Progenitor cell of endocrine pancreas (in vitro differentiated cells): ENCODE data around the gene TAC4. TPM values are rescaled to one million over a fixed set of nuclear protein-coding genes. Genes with fewer than 3 reads are reported as not detected.
A peak's percentile ranks its signal among the peaks of the same experiment; 100 is the strongest.

Source experiments
- DNase-seq: peaks from one replicate; pipeline ENCODE4 v3.0.0; 2021; ENCODE audit warnings: low spot score; ENCODE audit not compliant: unreplicated experiment
- H3K27ac Mint-ChIP-seq: 2 replicates; pipeline ENCODE4 v1.8.0; 2021; ENCODE audit warnings: mild to moderate bottlenecking, moderate library complexity, mixed read lengths
- H3K27me3 Mint-ChIP-seq: 2 replicates; pipeline ENCODE4 v1.8.0; 2021; ENCODE audit warnings: mixed read lengths
- H3K36me3 Mint-ChIP-seq: 2 replicates; pipeline ENCODE4 v1.8.0; 2022; ENCODE audit warnings: mixed read lengths; ENCODE audit not compliant: insufficient read depth
- H3K4me1 Mint-ChIP-seq: 2 replicates; pipeline ENCODE4 v1.8.0; 2021; ENCODE audit warnings: low read depth, mixed read lengths
- H3K4me3 Mint-ChIP-seq: 2 replicates; pipeline ENCODE4 v1.8.0; 2021; ENCODE audit warnings: low read depth, mild to moderate bottlenecking, moderate library complexity, mixed read lengths
- H3K9me3 Mint-ChIP-seq: 2 replicates; pipeline ENCODE4 v1.8.0; 2021; ENCODE audit warnings: low read depth, mixed read lengths
- total RNA-seq: library from RNA; stranded (reverse); gene quantifications from 2 replicates; pipeline ENCODE4 v1.2.1, GENCODE V29; 2021
- TF ChIP-seq, protein P1 (sequence below): fragments of 200-600 bp; sonication (generic); IDR thresholded peaks from one replicate; pipeline ENCODE4 v1.5.0; 2021; ENCODE audit warnings: antibody characterized with exemption, mild to moderate bottlenecking; ENCODE audit not compliant: unreplicated experiment

TAC4 gene
- total RNA-seq, 1 donor from 2014 or later: not detected

DNA sequence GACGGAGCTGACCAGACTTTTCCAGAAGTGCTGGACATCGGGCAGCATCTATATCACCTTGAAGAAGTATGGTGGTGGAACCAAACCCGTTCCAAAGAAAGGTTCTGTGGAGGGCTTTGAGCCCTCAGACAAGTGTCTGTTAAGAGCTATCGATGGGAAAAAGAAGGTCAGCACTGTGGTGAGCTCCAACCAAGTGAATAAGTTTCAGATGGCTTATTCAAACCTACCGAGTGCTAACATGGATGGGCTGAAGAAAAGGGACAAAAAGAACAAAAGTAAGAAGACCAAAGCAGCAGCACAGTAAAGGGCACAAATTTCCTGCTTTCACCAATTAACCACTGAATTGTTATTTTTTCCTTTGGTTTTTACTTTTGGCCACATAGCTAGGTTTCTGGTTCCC lies 52.5 kb downstream of the TAC4 start:
- no peak for DNase-seq
- no peaks in the 10 kb centered on the region for H3K9me3 Mint-ChIP-seq
- H3K36me3 Mint-ChIP-seq: peaks cover 21% of the 10 kb centered on the region
- no peak overlapping the region for H3K4me3 Mint-ChIP-seq
- no peaks in the 10 kb centered on the region for H3K27me3 Mint-ChIP-seq
- TF ChIP-seq, protein P1, sequence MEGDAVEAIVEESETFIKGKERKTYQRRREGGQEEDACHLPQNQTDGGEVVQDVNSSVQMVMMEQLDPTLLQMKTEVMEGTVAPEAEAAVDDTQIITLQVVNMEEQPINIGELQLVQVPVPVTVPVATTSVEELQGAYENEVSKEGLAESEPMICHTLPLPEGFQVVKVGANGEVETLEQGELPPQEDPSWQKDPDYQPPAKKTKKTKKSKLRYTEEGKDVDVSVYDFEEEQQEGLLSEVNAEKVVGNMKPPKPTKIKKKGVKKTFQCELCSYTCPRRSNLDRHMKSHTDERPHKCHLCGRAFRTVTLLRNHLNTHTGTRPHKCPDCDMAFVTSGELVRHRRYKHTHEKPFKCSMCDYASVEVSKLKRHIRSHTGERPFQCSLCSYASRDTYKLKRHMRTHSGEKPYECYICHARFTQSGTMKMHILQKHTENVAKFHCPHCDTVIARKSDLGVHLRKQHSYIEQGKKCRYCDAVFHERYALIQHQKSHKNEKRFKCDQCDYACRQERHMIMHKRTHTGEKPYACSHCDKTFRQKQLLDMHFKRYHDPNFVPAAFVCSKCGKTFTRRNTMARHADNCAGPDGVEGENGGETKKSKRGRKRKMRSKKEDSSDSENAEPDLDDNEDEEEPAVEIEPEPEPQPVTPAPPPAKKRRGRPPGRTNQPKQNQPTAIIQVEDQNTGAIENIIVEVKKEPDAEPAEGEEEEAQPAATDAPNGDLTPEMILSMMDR: no peak
- peak overlapping the region; percentile 17 for H3K27ac Mint-ChIP-seq
- H3K4me1 Mint-ChIP-seq: no peaks in the 10 kb centered on the region

DNA sequence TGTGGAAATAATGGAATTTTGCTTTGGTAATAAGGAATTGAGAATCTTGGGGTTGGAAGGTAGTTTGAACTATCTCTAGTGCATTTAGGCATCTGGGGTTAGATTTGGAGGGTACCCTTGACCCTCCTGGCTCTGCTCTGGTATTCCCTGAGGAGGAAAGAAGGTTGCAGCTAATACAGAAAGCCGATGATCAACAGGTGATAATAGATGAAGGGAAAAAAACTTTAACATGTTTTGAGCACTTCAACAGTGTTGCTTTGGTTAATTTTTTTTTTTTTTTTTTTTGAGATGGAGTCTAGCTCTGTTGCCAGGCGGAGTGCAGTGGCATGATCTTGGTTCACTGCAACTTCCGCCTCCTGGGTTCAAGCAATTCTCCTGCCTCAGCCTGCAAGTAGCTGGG lies 54.6 kb downstream of the TAC4 start:
- Mint-ChIP-seq H3K9me3 (no peaks in the 10 kb centered on the region), H3K27me3 (no peaks in the 10 kb centered on the region), H3K4me3 (no peak overlapping the region), H3K36me3 (peaks cover 17% of the 10 kb centered on the region), H3K4me1 (peaks cover 11% of the 10 kb centered on the region), H3K27ac (peak overlapping the region; percentile 18)
- TF ChIP-seq, protein P1: no peak
- no peak for DNase-seq

DNA sequence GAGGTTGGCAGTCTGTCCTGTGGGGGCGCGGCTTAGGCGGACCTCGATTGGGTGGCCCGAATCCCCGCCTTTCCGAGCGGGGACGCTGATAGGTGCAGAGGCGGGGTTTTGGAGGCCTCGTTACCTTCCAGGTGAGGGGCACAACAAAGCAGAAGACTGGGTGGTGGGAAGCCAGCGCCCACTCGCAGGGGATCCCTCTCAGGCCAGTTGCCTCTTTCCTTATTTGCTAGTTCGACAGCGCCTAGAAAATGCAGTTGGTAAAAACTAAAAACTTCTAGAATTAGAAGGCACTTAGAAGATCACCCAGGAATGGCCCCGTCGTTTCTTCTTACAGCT lies 58.7 kb downstream of the TAC4 start:
- no peak for DNase-seq
- Mint-ChIP-seq H3K27me3 (peaks cover 2% of the 10 kb centered on the region), H3K9me3 (no peaks in the 10 kb centered on the region), H3K4me3 (peak overlapping the region; percentile 96), H3K27ac (peak overlapping the region; percentile 99), H3K4me1 (peaks cover 20% of the 10 kb centered on the region), H3K36me3 (peaks cover 10% of the 10 kb centered on the region)
- TF ChIP-seq, protein P1: no peak

DNA sequence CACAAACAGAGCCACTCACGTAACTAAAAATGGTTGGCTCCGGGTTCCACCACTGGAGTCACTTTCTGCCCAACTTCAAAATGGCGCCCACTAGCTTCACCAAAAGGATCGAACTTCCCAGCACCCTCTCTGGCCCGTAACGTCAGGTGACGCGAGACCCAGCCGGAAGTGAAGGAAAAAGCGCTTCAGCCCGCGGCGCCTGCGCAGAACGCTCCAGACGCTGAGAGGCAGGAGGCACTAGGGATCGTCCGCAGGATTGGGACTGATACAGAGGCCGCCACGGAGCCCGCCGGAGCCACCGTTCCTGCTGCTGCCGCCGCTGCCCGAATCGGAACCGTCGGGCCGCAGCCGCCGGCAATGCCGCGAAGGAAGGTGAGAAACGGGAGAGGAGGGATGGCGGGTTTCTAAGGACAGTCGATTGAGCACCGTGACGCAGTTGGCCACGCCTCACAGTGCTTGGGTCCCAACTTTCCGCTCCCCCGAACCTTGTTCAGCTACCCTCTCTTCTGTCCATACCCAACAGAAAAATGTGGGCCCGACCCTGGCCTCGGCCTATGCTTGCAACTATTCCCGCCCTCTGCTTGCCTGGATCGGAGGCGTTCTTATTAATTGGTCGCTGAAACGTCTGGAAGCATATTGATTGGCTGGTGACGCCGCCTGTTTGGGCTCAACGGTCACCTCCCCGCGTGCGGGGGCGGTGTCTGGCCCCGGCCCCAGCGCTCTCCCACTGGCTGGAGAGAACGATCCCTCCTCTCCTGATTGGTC lies 59.2 kb downstream of the TAC4 start, which contains the start of gene KAT7:
TSS of gene KAT7 (plus strand) at position 204 of the 765 bp plus-strand sequence. CDS start at position 358, 154 bp downstream.
- Mint-ChIP-seq H3K9me3 (no peaks in the 10 kb centered on the region), H3K4me3 (peak within 1 kb of the TSS; percentile 96), H3K4me1 (peaks cover 20% of the 10 kb centered on the region), H3K27me3 (peaks cover 2% of the 10 kb centered on the region), H3K36me3 (peaks cover 10% of the 10 kb centered on the region), H3K27ac (peak within 1 kb of the TSS; percentile 99)
- TF ChIP-seq, protein P1: no peak
- DNase-seq: peak; percentile 97

Other genes with a start within 250 kb of the TAC4 start
- 53.7 and 58.0 TPM in 2 replicates for gene SPOP, start 170.0 kb downstream of the TAC4 start, total RNA-seq
- gene SLC35B1, start 140.1 kb downstream of the TAC4 start, total RNA-seq: 67.4 and 72.2 TPM in 2 replicates
- 19.1 and 20.2 TPM in 2 replicates for gene FAM117A, start 83.9 kb downstream of the TAC4 start, total RNA-seq
- 67.9 and 72.0 TPM in 2 replicates for gene KAT7, start 59.4 kb downstream of the TAC4 start, total RNA-seq
- 1.9 and 2.4 TPM in 2 replicates for gene DLX4, start 121.1 kb upstream of the TAC4 start, total RNA-seq
- 1.5 and 1.8 TPM in 2 replicates for gene DLX3, start 147.2 kb upstream of the TAC4 start, total RNA-seq
- gene ITGA3, start 208.0 kb upstream of the TAC4 start, total RNA-seq: 17.6 and 19.5 TPM in 2 replicates
- gene PDK2, start 247.3 kb upstream of the TAC4 start, total RNA-seq: 35.7 and 37.1 TPM in 2 replicates